ENCODE measurements around the gene HTATSF1.

HTATSF1 gene

DNA sequence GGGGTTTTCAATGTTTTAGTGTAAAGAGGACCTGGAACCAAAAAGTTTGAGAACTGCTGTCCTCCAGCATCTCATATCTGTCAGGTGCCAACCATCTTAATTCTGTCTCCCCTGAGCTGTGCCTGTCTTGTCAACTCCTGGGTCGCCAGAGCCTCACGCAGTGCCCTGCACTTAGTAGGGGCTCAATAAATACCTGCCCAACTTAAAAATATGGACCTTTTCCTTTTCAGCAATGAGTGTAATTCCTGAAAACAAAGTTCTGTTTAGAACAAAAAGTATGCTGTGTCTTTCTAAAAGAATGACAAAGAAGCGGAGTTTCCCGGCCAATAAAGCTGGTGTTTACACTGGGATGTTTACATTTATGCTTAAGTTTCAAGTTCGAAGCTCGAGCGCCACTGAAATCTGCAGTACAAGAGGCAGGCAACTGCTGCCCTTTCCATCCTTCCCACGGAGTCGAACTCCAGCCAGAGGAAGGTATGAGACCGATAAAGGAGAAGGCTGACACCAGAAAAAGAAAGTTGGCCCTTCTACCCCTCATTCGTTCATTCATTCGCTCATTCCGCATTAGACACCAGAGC lies 1.1 kb upstream of the HTATSF1 start:
- DNase-seq (ENCODE audit: low read depth) = no peak

GRCh38 chrX:136496764-136497555 lies 432 bp upstream of the HTATSF1 start:
- peak; percentile 54 for DNase-seq (ENCODE audit: low read depth)

DNA sequence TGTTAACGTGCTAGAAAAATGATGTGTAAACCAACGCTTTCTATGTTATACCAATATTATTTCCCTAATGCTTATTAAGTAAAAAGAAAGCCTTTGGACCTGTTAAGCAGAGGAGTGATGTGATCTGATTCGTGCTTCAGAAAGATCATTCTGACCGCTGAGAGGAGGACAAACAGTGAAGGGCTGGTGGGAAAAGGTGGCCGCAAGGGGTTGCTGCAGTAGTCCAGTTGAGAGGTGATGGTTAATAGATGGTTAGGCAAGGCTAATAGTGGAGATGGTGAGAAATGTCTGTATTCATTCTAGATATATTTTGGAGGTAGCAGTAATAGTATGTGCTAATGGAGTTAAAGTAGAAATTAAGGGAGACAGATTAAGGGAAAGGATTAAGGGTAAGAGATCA lies 21.7 kb downstream of the HTATSF1 start:
- no peak for DNase-seq (ENCODE audit: low read depth)

DNA sequence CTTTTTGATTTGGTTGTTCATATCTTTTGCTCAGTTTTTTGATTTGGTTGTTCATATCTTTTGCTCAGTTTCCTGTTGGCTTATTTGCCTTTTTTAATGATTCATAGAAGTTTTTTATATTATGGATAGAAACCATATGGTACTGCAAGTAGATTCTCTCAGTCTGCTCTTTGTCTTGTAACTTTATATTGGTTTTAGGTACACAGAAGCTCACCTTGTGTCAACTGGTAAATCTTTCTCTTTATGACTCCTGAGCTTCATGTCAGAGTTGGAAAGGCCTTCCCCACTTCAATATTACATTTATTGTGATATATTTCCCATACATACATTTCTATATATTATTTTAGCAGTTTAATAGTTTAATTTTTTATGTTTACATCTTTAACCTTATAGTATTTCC lies 26.4 kb downstream of the HTATSF1 start:
- DNase-seq (ENCODE audit: low read depth) = no peak

DNA sequence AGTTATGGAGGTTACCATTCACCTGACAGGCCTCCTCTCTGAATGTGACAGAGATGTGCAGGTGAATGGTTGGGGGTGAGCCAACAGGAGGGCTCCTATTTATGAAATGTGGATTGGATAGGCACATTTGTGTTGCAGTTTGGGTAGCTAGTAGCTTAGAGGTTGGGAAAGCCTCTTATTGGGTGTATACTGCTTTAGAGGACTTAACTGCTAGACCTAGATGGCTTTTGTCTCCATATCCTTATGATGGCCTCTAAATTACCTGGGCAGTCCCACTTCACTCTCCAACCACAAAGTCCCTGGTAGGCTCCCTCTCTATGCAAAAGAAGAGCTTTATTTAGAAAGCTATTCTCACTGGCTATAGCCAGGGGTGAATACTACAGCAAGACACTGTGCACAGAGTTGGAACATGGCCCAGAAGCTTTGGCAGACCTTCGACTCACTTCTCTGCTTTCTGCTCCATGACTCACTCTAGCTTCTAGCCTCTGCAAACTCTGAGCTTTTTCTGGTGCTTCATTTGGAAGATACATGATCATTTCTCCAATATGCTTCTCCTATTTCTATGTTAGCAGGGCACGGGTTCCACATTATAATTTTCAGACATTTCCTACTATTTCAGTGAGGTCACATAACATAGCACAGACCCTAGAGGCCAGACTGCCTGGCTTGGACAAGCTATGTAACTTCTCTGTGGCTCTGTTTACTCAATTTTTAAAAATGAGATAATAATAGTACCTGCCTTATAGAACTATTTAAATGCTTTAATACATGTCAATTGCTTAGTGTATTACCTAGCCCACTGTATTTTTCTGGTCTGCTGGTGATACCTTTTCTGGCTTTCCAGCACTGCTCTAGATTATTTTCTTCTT lies 28.6 kb downstream of the HTATSF1 start:
- DNase-seq (ENCODE audit: low read depth) = peak; percentile 69

GRCh38 chrX:136528645-136529315 lies 31.4 kb downstream of the HTATSF1 start:
- no peak for DNase-seq (ENCODE audit: low read depth)

DNA sequence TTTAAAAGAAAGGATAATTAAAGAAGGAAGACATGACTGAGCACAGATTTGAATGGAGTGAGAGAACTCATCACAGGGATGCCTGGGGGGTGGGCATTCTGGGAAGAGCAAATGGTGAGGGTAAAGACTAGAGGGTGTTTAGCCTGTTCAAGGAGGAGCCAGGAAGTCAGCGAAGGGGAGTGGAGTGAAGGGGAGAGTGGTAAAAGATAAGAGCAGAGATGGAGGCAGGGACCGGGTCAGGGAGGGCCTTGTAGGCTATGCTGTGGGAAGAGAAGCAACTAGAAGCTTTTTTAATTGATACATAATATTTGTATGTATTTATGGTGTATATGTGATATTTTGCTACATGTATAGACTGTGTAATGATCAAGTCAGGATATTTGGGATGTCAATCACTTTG lies 32.4 kb downstream of the HTATSF1 start:
- DNase-seq (ENCODE audit: low read depth) = no peak

DNA sequence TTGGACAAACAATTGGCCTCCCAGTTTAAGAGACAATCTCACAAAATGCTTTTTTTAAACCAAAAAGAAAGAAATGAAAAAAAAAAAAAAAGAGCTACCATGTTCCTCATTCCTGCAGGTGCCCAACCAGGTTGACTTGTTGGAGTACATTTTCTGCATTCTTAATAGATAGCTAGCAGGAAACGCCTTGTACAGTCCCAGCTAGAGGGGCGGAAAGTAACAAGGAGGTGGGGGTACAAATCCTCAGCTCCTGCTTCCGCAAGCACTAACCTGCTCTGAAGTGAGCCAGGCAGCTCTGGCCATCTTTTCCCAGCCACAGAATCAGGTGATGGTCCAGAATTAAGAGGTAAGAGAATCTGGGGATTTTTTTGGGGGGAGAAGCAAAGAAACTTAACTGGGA lies 34.6 kb downstream of the HTATSF1 start, which contains the start of gene VGLL1:
TSS of gene VGLL1 (plus strand) at position 265 of the 400 bp plus-strand sequence. CDS start 3,806 bp downstream, outside the sequence.
- DNase-seq (ENCODE audit: low read depth) = no peak

GRCh38 chrX:136534131-136534530 lies 36.7 kb downstream of the HTATSF1 start:
- DNase-seq (ENCODE audit: low read depth) = no peak

DNA sequence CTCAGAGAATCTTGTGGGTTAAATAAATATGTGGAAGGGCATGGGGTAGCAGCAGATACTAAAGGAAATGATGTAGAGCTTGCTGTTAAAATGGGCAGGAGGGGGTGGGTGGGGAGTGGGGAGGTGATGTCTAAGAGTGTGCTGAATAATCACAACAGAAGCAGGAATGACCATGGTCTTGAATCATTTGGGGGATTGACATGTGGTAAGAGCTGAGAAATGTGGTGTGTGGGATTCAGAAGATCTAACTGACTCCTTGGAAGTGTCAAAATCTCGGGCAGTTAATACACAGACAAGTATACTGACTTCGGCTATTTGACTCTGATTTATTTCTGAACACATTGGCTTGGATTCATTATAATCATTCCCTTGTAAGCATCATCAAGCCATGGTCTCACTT lies 41.4 kb downstream of the HTATSF1 start:
- DNase-seq (ENCODE audit: low read depth) = no peak

- DNase-seq (ENCODE audit: low read depth) = no peak
Measured at GRCh38 chrX:136540226-136540625, 42.8 kb downstream of the HTATSF1 start.

- no peak for DNase-seq (ENCODE audit: low read depth)
Measured at GRCh38 chrX:136541294-136541693, 43.9 kb downstream of the HTATSF1 start.

DNA sequence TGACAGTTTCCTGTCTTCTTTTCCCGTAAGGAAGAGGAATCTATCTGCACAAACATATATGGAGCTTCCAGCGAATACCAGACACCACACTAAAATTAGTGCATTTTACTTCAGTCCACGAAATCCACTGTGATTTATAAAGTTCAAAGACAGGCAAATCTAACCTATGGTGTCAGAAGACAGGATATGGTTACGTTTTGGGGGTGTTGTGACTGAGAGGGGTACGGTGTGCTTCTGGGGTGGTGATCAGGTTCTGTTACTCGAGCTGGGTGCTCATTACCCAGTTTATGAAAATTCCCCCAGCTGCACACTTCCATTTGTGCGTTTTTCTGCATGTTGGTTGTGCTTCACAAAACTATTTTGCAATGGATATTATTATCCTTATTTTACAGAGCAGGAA lies 44.9 kb downstream of the HTATSF1 start:
- no peak for DNase-seq (ENCODE audit: low read depth)

DNA sequence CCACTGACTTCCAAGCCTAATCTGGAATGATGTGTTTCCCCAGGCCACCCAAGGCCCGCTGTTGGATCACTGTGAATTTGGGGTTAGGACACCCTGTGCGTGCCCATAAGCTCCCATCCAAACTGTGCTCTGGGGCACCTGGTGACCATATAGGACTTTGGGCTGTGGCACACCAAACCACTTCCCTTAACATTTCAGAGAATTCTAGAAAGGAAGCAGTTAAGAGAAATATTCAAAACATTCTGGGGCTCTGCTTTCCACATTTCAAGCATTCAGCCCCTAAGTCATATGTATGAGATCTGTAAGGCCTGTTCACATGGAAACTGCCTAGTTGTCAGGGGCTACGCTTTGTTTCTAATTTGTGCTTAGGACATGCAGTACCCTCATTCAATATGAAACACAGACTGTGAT lies 49.0 kb downstream of the HTATSF1 start:
- no peak for DNase-seq (ENCODE audit: low read depth)

GRCh38 chrX:136549226-136549625 lies 51.8 kb downstream of the HTATSF1 start:
- no peak for DNase-seq (ENCODE audit: low read depth)

DNA sequence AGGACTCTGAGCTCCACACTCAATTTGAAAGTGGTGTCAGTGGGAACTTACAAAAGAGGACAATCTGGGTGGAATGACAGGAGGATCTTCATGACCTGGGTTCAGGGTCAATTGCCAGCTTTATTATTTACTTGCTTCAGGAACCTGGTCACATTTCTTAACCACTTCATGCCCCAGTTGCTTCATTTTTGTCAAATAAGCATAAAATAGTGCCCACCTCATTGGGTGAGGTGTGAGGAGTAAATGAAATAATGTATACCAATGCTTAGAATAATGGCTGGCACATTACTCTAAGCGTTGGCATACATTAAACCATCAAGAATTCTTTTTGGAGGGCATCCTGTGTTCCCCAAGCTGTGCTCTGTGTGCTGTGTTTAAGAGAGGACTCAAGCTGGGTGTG lies 54.0 kb downstream of the HTATSF1 start:
- DNase-seq (ENCODE audit: low read depth) = no peak

DNA sequence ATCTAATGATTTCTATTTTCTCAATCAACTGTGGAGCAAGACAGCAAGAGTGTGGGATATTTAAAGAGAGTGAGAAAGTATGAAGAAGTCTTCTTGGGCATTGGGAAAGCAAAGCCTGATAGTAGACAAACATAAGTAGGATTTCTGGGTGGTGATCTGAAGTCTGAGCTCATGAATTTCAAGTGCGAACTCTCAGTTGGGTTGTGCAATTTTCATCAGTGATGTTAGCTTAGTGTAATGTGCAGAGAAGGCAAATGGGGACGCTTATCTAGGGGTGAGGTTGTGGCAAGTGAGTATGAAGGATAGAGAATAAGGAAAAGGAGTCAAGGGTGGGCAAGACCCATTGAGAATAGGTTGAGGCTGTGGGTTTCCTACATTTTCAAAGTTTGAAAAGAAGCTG lies 58.3 kb downstream of the HTATSF1 start:
- DNase-seq (ENCODE audit: low read depth) = no peak
